A673 (cell line): ENCODE measurements around the gene PFKFB2. TPM values are rescaled to one million over a fixed set of nuclear protein-coding genes. Genes with fewer than 3 reads are reported as not detected.

ENCODE experiments used
- BruUV-seq: library from RNA; stranded (reverse); fragments of 400-500 nt; replicated peaks from 2 replicates; lab custom pipeline; 2021; lab: Mats Ljungman, UMichigan
- CTCF ChIA-PET: fragments of 300-600 bp; sonication (Branson Sonifier 250); formaldehyde crosslinking; loops from one replicate; lab custom pipeline; 2022; ENCODE audit warnings: antibody characterized with exemption; lab: Charles Lee
- POLR2A ChIA-PET: fragments of 300-600 bp; sonication (Branson Sonifier 250); formaldehyde crosslinking; loops from one replicate; lab custom pipeline; 2022; ENCODE audit warnings: antibody characterized with exemption; ENCODE audit not compliant: low non-redundant PET; lab: Charles Lee
- DNase-seq: peaks from one replicate; pipeline ENCODE4 v3.0.0-alpha.2; 2015; ENCODE audit warnings: low spot score
- H3K27ac ChIP-seq: fragments of 200-600 bp; sonication (generic); 2 replicates; pipeline ENCODE4 v1.5.1; 2016; ENCODE audit warnings: mixed run types, low read depth, mild to moderate bottlenecking, mixed read lengths, antibody characterized with exemption, low read length; ENCODE audit not compliant: poor library complexity, severe bottlenecking
- H3K27me3 ChIP-seq: fragments of 200-600 bp; sonication (generic); replicated peaks from 2 replicates; pipeline ENCODE4 v1.6.1; 2017; ENCODE audit warnings: mixed run types, low read depth, mild to moderate bottlenecking, mixed read lengths, antibody characterized with exemption, low read length; ENCODE audit not compliant: insufficient read depth, poor library complexity
- H3K36me3 ChIP-seq: fragments of 200-600 bp; sonication (generic); 2 replicates; pipeline ENCODE4 v1.6.1; 2016; ENCODE audit warnings: mixed run types, mild to moderate bottlenecking, mixed read lengths, antibody characterized with exemption, low read length; ENCODE audit not compliant: insufficient read depth, poor library complexity, severe bottlenecking
- H3K4me1 ChIP-seq: fragments of 200-600 bp; sonication (generic); 2 replicates; pipeline ENCODE4 v1.6.1; 2017; ENCODE audit warnings: mixed run types, mild to moderate bottlenecking, mixed read lengths, antibody characterized with exemption, low read length; ENCODE audit not compliant: insufficient read depth, poor library complexity, severe bottlenecking
- H3K4me3 ChIP-seq: fragments of 200-600 bp; sonication (generic); 2 replicates; pipeline ENCODE4 v1.5.1; 2016; ENCODE audit warnings: low read depth, mixed run types, mild to moderate bottlenecking, mixed read lengths, low read length; ENCODE audit not compliant: poor library complexity, severe bottlenecking
- H3K9me3 ChIP-seq: fragments of 200-600 bp; sonication (generic); 2 replicates; pipeline ENCODE4 v1.6.1; 2016; ENCODE audit warnings: mixed run types, low read depth, mild to moderate bottlenecking, mixed read lengths, antibody characterized with exemption, low read length; ENCODE audit not compliant: poor library complexity, severe bottlenecking
- EZH2 ChIP-seq: fragments of 200-600 bp; sonication (generic); IDR thresholded peaks from 2 replicates; pipeline ENCODE4 v1.6.1; 2017; ENCODE audit warnings: borderline replicate concordance, low read depth, mild to moderate bottlenecking, mixed read lengths, antibody characterized with exemption, low read length; ENCODE audit not compliant: poor library complexity, severe bottlenecking
- intact Hi-C: fragments of 100-400 bp; cut with micrococcal nuclease; formaldehyde crosslinking; loops from one replicate; pipeline ENCODE4 v1.10.0; 2022; ENCODE audit not compliant: unreplicated experiment
- total RNA-seq: library from RNA; stranded (reverse); gene quantifications from 2 replicates; pipeline ENCODE4 v1.2.3, GENCODE V29; 2021
- TF ChIP-seq, protein P1 (sequence below): fragments of 300-800, 200-600 bp; sonication (generic); conservative IDR thresholded peaks from 2 replicates; pipeline ENCODE4 v1.5.1; 2017; ENCODE audit warnings: low read depth, mild to moderate bottlenecking, antibody characterized with exemption, low read length, moderate library complexity, mixed read lengths

Gene PFKFB2
- total RNA-seq, 1 experiment from 2014 or later, result 7.6 TPM

- ChIA-PET CTCF (no interaction called here), POLR2A (no interaction called here)
- H3K36me3 ChIP-seq, result no peaks in the 10 kb centered on the region
- intact Hi-C loops, result no loop called here
- BruUV-seq, result no TSS peak
- no peaks in the 10 kb centered on the region for H3K9me3 ChIP-seq
- no peak for DNase-seq
- H3K27ac ChIP-seq, result no peak within 1 kb of the TSS
- peaks cover 27% of the 10 kb centered on the region for H3K27me3 ChIP-seq
- no peak for TF ChIP-seq EZH2
- TF ChIP-seq, protein P1, sequence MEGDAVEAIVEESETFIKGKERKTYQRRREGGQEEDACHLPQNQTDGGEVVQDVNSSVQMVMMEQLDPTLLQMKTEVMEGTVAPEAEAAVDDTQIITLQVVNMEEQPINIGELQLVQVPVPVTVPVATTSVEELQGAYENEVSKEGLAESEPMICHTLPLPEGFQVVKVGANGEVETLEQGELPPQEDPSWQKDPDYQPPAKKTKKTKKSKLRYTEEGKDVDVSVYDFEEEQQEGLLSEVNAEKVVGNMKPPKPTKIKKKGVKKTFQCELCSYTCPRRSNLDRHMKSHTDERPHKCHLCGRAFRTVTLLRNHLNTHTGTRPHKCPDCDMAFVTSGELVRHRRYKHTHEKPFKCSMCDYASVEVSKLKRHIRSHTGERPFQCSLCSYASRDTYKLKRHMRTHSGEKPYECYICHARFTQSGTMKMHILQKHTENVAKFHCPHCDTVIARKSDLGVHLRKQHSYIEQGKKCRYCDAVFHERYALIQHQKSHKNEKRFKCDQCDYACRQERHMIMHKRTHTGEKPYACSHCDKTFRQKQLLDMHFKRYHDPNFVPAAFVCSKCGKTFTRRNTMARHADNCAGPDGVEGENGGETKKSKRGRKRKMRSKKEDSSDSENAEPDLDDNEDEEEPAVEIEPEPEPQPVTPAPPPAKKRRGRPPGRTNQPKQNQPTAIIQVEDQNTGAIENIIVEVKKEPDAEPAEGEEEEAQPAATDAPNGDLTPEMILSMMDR, result no peak
- no peak within 1 kb of the TSS for H3K4me3 ChIP-seq
- H3K4me1 ChIP-seq, result no peaks in the 10 kb centered on the region
Measured at GRCh38 chr1:207088701-207089626, 35.9 kb downstream of the PFKFB2 start, which contains the start of gene C4BPB. Gene C4BPB (plus strand): TSS chr1:207088860. CDS start chr1:207089532, 672 bp downstream.

- TF ChIP-seq EZH2, result no peak
- TF ChIP-seq, protein P1, result no peak
- no peaks in the 10 kb centered on the region for H3K9me3 ChIP-seq
- no TSS peak for BruUV-seq
- DNase-seq, result no peak
- no peaks in the 10 kb centered on the region for H3K4me1 ChIP-seq
- no peaks in the 10 kb centered on the region for H3K36me3 ChIP-seq
- intact Hi-C loops, result no loop called here
- peaks cover 34% of the 10 kb centered on the region for H3K27me3 ChIP-seq
- ChIA-PET POLR2A (no interaction called here), CTCF (no interaction called here)
- H3K27ac ChIP-seq, result no peak overlapping the region
- H3K4me3 ChIP-seq, result no peak overlapping the region
Measured at GRCh38 chr1:207089627-207090355, 36.7 kb downstream of the PFKFB2 start.

DNA sequence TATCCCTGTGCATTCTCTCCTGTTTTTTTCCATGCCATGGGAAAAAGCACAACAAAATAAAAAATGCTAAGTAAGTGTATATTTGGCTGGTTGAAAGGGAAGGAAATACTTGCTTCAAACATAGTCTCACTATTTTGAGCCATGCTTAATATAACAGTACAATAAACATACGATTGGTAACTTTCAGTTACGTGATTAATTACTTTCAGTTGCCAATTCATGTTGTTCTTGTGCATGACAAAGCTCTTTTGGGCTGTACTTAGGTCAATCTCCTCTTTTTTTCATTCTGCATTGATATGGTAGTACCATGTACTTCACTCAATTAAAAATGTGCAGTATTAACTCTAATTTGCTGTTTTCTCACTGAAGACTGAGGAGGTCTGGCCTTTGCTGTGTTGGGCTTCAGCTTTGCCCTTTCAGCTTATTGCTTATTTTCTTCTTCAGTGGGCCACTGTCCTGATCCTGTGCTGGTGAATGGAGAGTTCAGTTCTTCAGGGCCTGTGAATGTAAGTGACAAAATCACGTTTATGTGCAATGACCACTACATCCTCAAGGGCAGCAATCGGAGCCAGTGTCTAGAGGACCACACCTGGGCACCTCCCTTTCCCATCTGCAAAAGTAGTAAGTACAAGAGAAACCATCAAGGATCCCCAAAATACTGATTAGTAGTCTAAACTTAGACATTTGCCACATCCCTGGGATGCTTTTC is 38.3 kb downstream of the PFKFB2 start:
- Histone ChIP-seq H3K36me3 (no peaks in the 10 kb centered on the region), H3K27ac (no peak overlapping the region), H3K4me3 (no peak overlapping the region), H3K9me3 (no peaks in the 10 kb centered on the region), H3K27me3 (peaks cover 30% of the 10 kb centered on the region), H3K4me1 (no peaks in the 10 kb centered on the region)
- intact Hi-C loops, result no loop called here
- BruUV-seq, result no TSS peak
- ChIA-PET CTCF (no interaction called here), POLR2A (no interaction called here)
- no peak for DNase-seq
- TF ChIP-seq, protein P1, result no peak
- no peak for TF ChIP-seq EZH2
